Neural progenitor cell (in vitro differentiated cells): Measurements from ENCODE around the gene OVCH2. TPM values are rescaled to one million over a fixed set of nuclear protein-coding genes. Genes with fewer than 3 reads are reported as not detected.
"Not testable (repeated sequence)": the region's sequence is repeated elsewhere in the genome, so short reads cannot be mapped to it uniquely, and the experiment has no call there.

Source experiments
- DNase-seq: peaks from one replicate; pipeline ENCODE4 v3.0.0-alpha.2; 2016; ENCODE audit warnings: low spot score
- H2AFZ ChIP-seq: fragments of 200-600 bp; sonication (generic); replicated peaks from 2 replicates; pipeline ENCODE4 v1.6.1; 2016; ENCODE audit warnings: antibody characterized with exemption
- H3F3A ChIP-seq: fragments of 200-600 bp; sonication (generic); 2 replicates; pipeline ENCODE4 v1.6.1; 2016; ENCODE audit warnings: antibody characterized with exemption, low read depth
- H3K27ac ChIP-seq: fragments of 200-600 bp; sonication (generic); 2 replicates; pipeline ENCODE4 v1.5.1; 2016; ENCODE audit warnings: mild to moderate bottlenecking
- H3K27me3 ChIP-seq: fragments of 200-600 bp; sonication (generic); 2 replicates; pipeline ENCODE4 v1.6.1; 2016; ENCODE audit warnings: mild to moderate bottlenecking, moderate library complexity
- H3K36me3 ChIP-seq: fragments of 200-600 bp; sonication (generic); 2 replicates; pipeline ENCODE4 v1.5.1; 2016
- H3K4me1 ChIP-seq: fragments of 200-600 bp; sonication (generic); 2 replicates; pipeline ENCODE4 v1.6.1; 2016; ENCODE audit warnings: mixed run types
- H3K4me2 ChIP-seq: fragments of 200-600 bp; sonication (generic); 2 replicates; pipeline ENCODE4 v1.6.1; 2016
- H3K4me3 ChIP-seq: fragments of 200-600 bp; sonication (generic); 2 replicates; pipeline ENCODE4 v1.5.1; 2016
- H3K79me2 ChIP-seq: fragments of 200-600 bp; sonication (generic); 2 replicates; pipeline ENCODE4 v1.6.1; 2016; ENCODE audit warnings: low read depth
- H3K9ac ChIP-seq: fragments of 200-600 bp; sonication (generic); 2 replicates; pipeline ENCODE4 v1.6.1; 2016
- H3K9me3 ChIP-seq: fragments of 200-600 bp; sonication (generic); 2 replicates; pipeline ENCODE4 v1.5.1; 2016; ENCODE audit warnings: low read depth
- H4K20me1 ChIP-seq: fragments of 200-600 bp; sonication (generic); 2 replicates; pipeline ENCODE4 v1.6.1; 2016; ENCODE audit warnings: low read depth
- H3K27ac Mint-ChIP-seq: 3 replicates; pipeline ENCODE4 v1.8.0; 2021; ENCODE audit warnings: mixed read lengths
- H3K27me3 Mint-ChIP-seq: 2 replicates; pipeline ENCODE4 v1.8.0; 2022; ENCODE audit warnings: low read depth, mild to moderate bottlenecking, inconsistent platforms, moderate library complexity, mixed read lengths; ENCODE audit not compliant: insufficient read depth
- H3K36me3 Mint-ChIP-seq: 3 replicates; pipeline ENCODE4 v1.8.0; 2021; ENCODE audit warnings: mixed read lengths
- H3K4me1 Mint-ChIP-seq: 3 replicates; pipeline ENCODE4 v1.8.0; 2021; ENCODE audit warnings: mixed read lengths
- H3K4me3 Mint-ChIP-seq: 3 replicates; pipeline ENCODE4 v1.8.0; 2021; ENCODE audit warnings: mild to moderate bottlenecking, moderate library complexity, mixed read lengths
- H3K9me3 Mint-ChIP-seq: 3 replicates; pipeline ENCODE4 v1.8.0; 2020; ENCODE audit warnings: mixed read lengths
- EZH2 ChIP-seq: fragments of 200-600 bp; sonication (generic); IDR thresholded peaks from 2 replicates; pipeline ENCODE4 v1.6.1; 2017; ENCODE audit warnings: antibody characterized with exemption, mild to moderate bottlenecking, moderate library complexity
- EZH2phosphoT487 ChIP-seq: fragments of 200-600 bp; sonication (generic); IDR thresholded peaks from 2 replicates; pipeline ENCODE4 v1.6.1; 2017; ENCODE audit warnings: antibody characterized with exemption
- total RNA-seq: library from RNA; depleted of rRNA; stranded (reverse); fragments of >200 nt; gene quantifications from 2 replicates; pipeline ENCODE4 v1.2.3, GENCODE V29; 2015; ENCODE audit warnings: low replicate concordance
- TF ChIP-seq, protein P1 (sequence below): fragments of 200-600 bp; sonication (generic); IDR thresholded peaks from 2 replicates; pipeline ENCODE4 v1.5.1; 2017; ENCODE audit warnings: antibody characterized with exemption, mild to moderate bottlenecking

The OVCH2 gene, protein sequence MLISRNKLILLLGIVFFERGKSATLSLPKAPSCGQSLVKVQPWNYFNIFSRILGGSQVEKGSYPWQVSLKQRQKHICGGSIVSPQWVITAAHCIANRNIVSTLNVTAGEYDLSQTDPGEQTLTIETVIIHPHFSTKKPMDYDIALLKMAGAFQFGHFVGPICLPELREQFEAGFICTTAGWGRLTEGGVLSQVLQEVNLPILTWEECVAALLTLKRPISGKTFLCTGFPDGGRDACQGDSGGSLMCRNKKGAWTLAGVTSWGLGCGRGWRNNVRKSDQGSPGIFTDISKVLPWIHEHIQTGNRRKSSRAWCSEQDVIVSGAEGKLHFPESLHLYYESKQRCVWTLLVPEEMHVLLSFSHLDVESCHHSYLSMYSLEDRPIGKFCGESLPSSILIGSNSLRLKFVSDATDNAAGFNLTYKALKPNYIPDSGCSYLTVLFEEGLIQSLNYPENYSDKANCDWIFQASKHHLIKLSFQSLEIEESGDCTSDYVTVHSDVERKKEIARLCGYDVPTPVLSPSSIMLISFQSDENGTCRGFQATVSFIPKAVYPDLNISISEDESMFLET
- total RNA-seq, result not detected in 2 replicates

DNA sequence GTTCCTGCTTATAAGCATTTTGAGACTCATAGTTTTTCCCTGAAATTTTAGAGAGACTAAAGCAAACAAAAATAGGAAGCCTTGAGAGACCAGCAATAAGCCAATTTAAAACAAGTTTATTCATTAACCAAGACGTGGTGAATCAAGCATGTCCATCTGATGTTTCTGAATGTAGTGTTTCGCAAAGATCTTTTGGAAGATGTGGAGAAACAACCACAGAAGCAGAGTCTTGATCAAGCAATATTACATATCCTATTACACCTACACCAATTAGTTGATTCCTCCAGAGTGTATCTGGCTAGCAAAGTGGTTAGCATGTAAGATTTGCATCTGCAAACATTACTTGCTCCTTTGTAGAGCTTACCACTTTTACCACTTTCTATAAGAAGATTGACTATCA is at the start of gene OVCH2:
OVCH2 (minus strand) TSS at position 101 of the 400 bp plus-strand sequence; CDS start at position 18, 83 bp downstream.
- Mint-ChIP-seq H3K27me3 (no peaks in the 10 kb centered on the region), H3K4me1 (no peaks in the 10 kb centered on the region), H3K27ac (no peak within 1 kb of the TSS)

DNA sequence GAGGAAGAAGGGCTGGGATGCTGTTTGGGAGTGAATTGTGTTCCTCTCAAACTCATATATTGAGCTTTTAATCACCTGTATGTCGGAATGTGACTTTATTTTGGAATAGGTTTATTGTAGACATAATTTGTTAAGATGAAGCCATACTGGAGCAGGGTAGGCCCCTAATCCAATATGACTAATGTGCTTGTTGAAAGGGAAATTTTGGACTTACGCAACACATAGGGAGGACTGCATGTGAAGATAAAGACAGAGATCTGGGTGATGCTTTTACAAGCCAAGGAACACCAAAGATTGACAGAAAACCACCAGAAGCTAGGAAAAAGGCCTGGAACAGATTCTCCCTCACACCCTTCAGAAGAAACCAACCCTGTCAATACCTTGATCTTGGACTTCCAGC is 43.2 kb upstream of the OVCH2 start:
- H3K27ac Mint-ChIP-seq, result no peak overlapping the region
- H3K36me3 Mint-ChIP-seq, result no peaks in the 10 kb centered on the region
- Histone ChIP-seq H4K20me1 (no peaks in the 10 kb centered on the region), H3K79me2 (no peaks in the 10 kb centered on the region), H3K9ac (no peak overlapping the region), H3F3A (no peaks in the 10 kb centered on the region), H2AFZ (no peak overlapping the region), H3K4me1 (no peaks in the 10 kb centered on the region), H3K27me3 (no peaks in the 10 kb centered on the region), H3K9me3 (no peaks in the 10 kb centered on the region), H3K36me3 (no peaks in the 10 kb centered on the region), H3K4me2 (no peak overlapping the region), H3K4me3 (no peak overlapping the region), H3K27ac (no peak overlapping the region)
- H3K27me3 Mint-ChIP-seq, result peaks cover 2% of the 10 kb centered on the region
- H3K9me3 Mint-ChIP-seq, result no peaks in the 10 kb centered on the region
- no peak for TF ChIP-seq EZH2
- TF ChIP-seq EZH2phosphoT487, result no peak
- TF ChIP-seq, protein P1, sequence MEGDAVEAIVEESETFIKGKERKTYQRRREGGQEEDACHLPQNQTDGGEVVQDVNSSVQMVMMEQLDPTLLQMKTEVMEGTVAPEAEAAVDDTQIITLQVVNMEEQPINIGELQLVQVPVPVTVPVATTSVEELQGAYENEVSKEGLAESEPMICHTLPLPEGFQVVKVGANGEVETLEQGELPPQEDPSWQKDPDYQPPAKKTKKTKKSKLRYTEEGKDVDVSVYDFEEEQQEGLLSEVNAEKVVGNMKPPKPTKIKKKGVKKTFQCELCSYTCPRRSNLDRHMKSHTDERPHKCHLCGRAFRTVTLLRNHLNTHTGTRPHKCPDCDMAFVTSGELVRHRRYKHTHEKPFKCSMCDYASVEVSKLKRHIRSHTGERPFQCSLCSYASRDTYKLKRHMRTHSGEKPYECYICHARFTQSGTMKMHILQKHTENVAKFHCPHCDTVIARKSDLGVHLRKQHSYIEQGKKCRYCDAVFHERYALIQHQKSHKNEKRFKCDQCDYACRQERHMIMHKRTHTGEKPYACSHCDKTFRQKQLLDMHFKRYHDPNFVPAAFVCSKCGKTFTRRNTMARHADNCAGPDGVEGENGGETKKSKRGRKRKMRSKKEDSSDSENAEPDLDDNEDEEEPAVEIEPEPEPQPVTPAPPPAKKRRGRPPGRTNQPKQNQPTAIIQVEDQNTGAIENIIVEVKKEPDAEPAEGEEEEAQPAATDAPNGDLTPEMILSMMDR, result no peak
- H3K4me1 Mint-ChIP-seq, result peaks cover 10% of the 10 kb centered on the region
- H3K4me3 Mint-ChIP-seq, result no peak overlapping the region
- DNase-seq, result no peak

More for the DNA sequence above, at the start of gene OVCH2:
- Mint-ChIP-seq H3K9me3 (no peaks in the 10 kb centered on the region), H3K36me3 (no peaks in the 10 kb centered on the region), H3K4me3 (no peak within 1 kb of the TSS)
- H3K4me3 ChIP-seq, result no peak within 1 kb of the TSS
- H3K4me1 ChIP-seq, result no peaks in the 10 kb centered on the region
- H3K27me3 ChIP-seq, result no peaks in the 10 kb centered on the region
- TF ChIP-seq EZH2phosphoT487, result no peak
- TF ChIP-seq EZH2, result no peak
- TF ChIP-seq, protein P1, result no peak
- H2AFZ ChIP-seq, result no peak within 1 kb of the TSS
- H3K9me3 ChIP-seq, result no peaks in the 10 kb centered on the region
- DNase-seq, result no peak
- no peaks in the 10 kb centered on the region for H3F3A ChIP-seq
- no peaks in the 10 kb centered on the region for H3K79me2 ChIP-seq
- H3K27ac ChIP-seq, result no peak within 1 kb of the TSS
- no peaks in the 10 kb centered on the region for H3K36me3 ChIP-seq
- H4K20me1 ChIP-seq, result no peaks in the 10 kb centered on the region
- no peak within 1 kb of the TSS for H3K4me2 ChIP-seq
- H3K9ac ChIP-seq, result no peak within 1 kb of the TSS

DNA sequence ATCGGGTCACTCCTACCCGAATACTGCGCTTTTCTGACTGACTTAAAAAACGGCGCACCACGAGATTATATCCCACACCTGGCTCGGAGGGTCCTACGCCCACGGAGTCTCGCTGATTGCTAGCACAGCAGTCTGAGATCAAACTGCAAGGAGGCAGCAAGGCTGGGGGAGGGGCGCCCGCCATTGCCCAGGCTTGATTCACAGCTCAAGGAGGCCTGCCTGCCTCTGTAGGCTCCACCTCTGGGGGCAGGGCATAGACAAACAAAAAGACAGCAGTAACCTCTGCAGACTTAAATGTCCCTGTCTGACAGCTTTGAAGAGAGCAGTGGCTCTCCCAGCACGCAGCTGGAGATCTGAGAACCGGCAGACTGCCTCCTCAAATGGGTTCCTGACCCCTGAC is 28.5 kb upstream of the OVCH2 start:
- H3K9me3 Mint-ChIP-seq, H3K9me3 ChIP-seq, H3K27me3 ChIP-seq, H3K36me3 ChIP-seq, H3K4me1 Mint-ChIP-seq, DNase-seq, H2AFZ ChIP-seq, H3F3A ChIP-seq, H3K4me1 ChIP-seq, H3K4me3 Mint-ChIP-seq, H3K36me3 Mint-ChIP-seq, H3K4me3 ChIP-seq, H4K20me1 ChIP-seq, H3K9ac ChIP-seq, H3K4me2 ChIP-seq, H3K27ac Mint-ChIP-seq, H3K79me2 ChIP-seq, H3K27ac ChIP-seq, H3K27me3 Mint-ChIP-seq: not testable (repeated sequence)

DNA sequence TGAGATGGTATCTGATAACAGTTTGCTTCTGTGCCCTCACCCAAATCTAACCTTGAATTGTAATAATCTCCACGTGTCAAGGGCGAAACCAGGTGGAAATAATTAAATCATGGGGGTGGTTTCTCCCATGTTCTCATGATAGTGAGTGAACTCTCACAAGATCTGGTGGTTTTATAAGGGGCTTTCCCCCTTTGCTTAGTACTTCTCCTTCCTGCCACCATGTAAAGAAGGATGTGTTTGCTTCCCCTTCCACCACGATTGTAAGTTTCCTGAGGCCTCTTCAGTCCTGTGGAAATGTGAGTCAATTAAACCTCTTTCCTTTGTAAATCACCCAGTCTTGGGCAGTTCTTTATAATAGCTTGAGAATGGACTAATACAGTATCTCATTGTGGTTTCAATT is 8.5 kb upstream of the OVCH2 start:
- Histone ChIP-seq H3K27ac (no peak overlapping the region), H3F3A (no peaks in the 10 kb centered on the region)
- DNase-seq, result no peak

More for the DNA sequence above, 8.5 kb upstream of the OVCH2 start:
- Mint-ChIP-seq H3K27me3 (no peaks in the 10 kb centered on the region), H3K27ac (no peak overlapping the region), H3K4me1 (no peaks in the 10 kb centered on the region), H3K4me3 (no peak overlapping the region), H3K36me3 (no peaks in the 10 kb centered on the region), H3K9me3 (no peaks in the 10 kb centered on the region)
- no peak overlapping the region for H3K4me3 ChIP-seq
- H2AFZ ChIP-seq, result no peak overlapping the region
- no peaks in the 10 kb centered on the region for H3K79me2 ChIP-seq
- no peak overlapping the region for H3K4me2 ChIP-seq
- H3K9ac ChIP-seq, result no peak overlapping the region
- H3K4me1 ChIP-seq, result no peaks in the 10 kb centered on the region
- no peaks in the 10 kb centered on the region for H4K20me1 ChIP-seq
- no peaks in the 10 kb centered on the region for H3K36me3 ChIP-seq
- no peaks in the 10 kb centered on the region for H3K9me3 ChIP-seq
- TF ChIP-seq, protein P1, result no peak
- TF ChIP-seq EZH2 (no peak), EZH2phosphoT487 (no peak)
- no peaks in the 10 kb centered on the region for H3K27me3 ChIP-seq
